ENCODE measurements around the gene GH1.

GRCh38 chr17:63947711-63948330 is 29.2 kb upstream of the GH1 start:
- TF ChIP-seq, protein P1, sequence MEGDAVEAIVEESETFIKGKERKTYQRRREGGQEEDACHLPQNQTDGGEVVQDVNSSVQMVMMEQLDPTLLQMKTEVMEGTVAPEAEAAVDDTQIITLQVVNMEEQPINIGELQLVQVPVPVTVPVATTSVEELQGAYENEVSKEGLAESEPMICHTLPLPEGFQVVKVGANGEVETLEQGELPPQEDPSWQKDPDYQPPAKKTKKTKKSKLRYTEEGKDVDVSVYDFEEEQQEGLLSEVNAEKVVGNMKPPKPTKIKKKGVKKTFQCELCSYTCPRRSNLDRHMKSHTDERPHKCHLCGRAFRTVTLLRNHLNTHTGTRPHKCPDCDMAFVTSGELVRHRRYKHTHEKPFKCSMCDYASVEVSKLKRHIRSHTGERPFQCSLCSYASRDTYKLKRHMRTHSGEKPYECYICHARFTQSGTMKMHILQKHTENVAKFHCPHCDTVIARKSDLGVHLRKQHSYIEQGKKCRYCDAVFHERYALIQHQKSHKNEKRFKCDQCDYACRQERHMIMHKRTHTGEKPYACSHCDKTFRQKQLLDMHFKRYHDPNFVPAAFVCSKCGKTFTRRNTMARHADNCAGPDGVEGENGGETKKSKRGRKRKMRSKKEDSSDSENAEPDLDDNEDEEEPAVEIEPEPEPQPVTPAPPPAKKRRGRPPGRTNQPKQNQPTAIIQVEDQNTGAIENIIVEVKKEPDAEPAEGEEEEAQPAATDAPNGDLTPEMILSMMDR (conservative IDR thresholded peaks at IDR 0.05; ENCODE audit: low read length), result no peak
- no peak for TF ChIP-seq EZH2phosphoT487 (IDR thresholded peaks at IDR 0.05; ENCODE audit: borderline replicate concordance)
